NCI-H1048 (cell line): ENCODE data around the gene PSMD4.
"Not testable (repeated sequence)": the region's sequence is repeated elsewhere in the genome, so short reads cannot be mapped to it uniquely, and the experiment has no call there.

Experiments
- DNase-seq: peaks from one replicate; lab custom pipeline; 2025; lab: John Stamatoyannopoulos, UW

PSMD4 gene

GRCh38 chr1:151273924-151274466, 19.5 kb downstream of the PSMD4 start:
- no peak for DNase-seq

GRCh38 chr1:151275341-151275740, 20.8 kb downstream of the PSMD4 start:
- DNase-seq = not testable (repeated sequence)

GRCh38 chr1:151277249-151277648, 22.7 kb downstream of the PSMD4 start:
- no peak for DNase-seq

GRCh38 chr1:151281225-151281968, 26.9 kb downstream of the PSMD4 start:
- peak; percentile 98 for DNase-seq

- DNase-seq = peak; percentile 100
Measured at GRCh38 chr1:151281969-151282882, 27.7 kb downstream of the PSMD4 start, which contains the start of gene ZNF687. Gene ZNF687, plus strand, starts transcription at chr1:151282299. Its CDS starts 3,993 bp downstream, at chr1:151286292.

GRCh38 chr1:151282883-151283725, 28.6 kb downstream of the PSMD4 start:
- DNase-seq = no peak

GRCh38 chr1:151284013-151284577, 29.6 kb downstream of the PSMD4 start:
- no peak for DNase-seq

- DNase-seq = no peak
Measured at GRCh38 chr1:151286619-151287340, 32.2 kb downstream of the PSMD4 start.

GRCh38 chr1:151287341-151287699, 32.8 kb downstream of the PSMD4 start:
- no peak for DNase-seq

GRCh38 chr1:151287767-151288500, 33.4 kb downstream of the PSMD4 start:
- DNase-seq = no peak

GRCh38 chr1:151288502-151288901, 34.0 kb downstream of the PSMD4 start:
- DNase-seq = no peak

- DNase-seq = no peak
Measured at GRCh38 chr1:151289080-151289935, 34.8 kb downstream of the PSMD4 start.

- no peak for DNase-seq
Measured at GRCh38 chr1:151289991-151290708, 35.6 kb downstream of the PSMD4 start.

- DNase-seq = no peak
Measured at GRCh38 chr1:151290709-151291303, 36.3 kb downstream of the PSMD4 start.

- no peak for DNase-seq
Measured at GRCh38 chr1:151292207-151293030, 37.9 kb downstream of the PSMD4 start.

GRCh38 chr1:151293093-151293492, 38.6 kb downstream of the PSMD4 start:
- DNase-seq = no peak
